ENCODE data around the gene OR2V1. TPM values are rescaled to one million over a fixed set of nuclear protein-coding genes. Genes with fewer than 3 reads are reported as not detected.
"Not testable (repeated sequence)": the region's sequence is repeated elsewhere in the genome, so short reads cannot be mapped to it uniquely, and the experiment has no call there.

OR2V1 gene
- total RNA-seq, 4 donors from 2014 or later = not detected

- intact Hi-C loops (cut with DNase I; ENCODE audit: low total_unique reads) = no loop called here
- DNase-seq = no peak
- no peak for TF ChIP-seq POLR2A (IDR thresholded peaks at IDR 0.05)
- TF ChIP-seq, protein P1, sequence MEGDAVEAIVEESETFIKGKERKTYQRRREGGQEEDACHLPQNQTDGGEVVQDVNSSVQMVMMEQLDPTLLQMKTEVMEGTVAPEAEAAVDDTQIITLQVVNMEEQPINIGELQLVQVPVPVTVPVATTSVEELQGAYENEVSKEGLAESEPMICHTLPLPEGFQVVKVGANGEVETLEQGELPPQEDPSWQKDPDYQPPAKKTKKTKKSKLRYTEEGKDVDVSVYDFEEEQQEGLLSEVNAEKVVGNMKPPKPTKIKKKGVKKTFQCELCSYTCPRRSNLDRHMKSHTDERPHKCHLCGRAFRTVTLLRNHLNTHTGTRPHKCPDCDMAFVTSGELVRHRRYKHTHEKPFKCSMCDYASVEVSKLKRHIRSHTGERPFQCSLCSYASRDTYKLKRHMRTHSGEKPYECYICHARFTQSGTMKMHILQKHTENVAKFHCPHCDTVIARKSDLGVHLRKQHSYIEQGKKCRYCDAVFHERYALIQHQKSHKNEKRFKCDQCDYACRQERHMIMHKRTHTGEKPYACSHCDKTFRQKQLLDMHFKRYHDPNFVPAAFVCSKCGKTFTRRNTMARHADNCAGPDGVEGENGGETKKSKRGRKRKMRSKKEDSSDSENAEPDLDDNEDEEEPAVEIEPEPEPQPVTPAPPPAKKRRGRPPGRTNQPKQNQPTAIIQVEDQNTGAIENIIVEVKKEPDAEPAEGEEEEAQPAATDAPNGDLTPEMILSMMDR (IDR thresholded peaks at IDR 0.05) = no peak
- Histone ChIP-seq H3K36me3 (no peaks in the 10 kb centered on the region), H3K27me3 (peaks cover 0 to 20% of the 10 kb centered on the region in 2 donors), H3K4me3 (no peak overlapping the region), H3K4me1 (no peaks in the 10 kb centered on the region), H3K9me3 (no peaks in the 10 kb centered on the region), H3K27ac (no peak overlapping the region)
Observed at GRCh38 chr5:181105391-181106025, 25.5 kb downstream of the OR2V1 start.

DNA sequence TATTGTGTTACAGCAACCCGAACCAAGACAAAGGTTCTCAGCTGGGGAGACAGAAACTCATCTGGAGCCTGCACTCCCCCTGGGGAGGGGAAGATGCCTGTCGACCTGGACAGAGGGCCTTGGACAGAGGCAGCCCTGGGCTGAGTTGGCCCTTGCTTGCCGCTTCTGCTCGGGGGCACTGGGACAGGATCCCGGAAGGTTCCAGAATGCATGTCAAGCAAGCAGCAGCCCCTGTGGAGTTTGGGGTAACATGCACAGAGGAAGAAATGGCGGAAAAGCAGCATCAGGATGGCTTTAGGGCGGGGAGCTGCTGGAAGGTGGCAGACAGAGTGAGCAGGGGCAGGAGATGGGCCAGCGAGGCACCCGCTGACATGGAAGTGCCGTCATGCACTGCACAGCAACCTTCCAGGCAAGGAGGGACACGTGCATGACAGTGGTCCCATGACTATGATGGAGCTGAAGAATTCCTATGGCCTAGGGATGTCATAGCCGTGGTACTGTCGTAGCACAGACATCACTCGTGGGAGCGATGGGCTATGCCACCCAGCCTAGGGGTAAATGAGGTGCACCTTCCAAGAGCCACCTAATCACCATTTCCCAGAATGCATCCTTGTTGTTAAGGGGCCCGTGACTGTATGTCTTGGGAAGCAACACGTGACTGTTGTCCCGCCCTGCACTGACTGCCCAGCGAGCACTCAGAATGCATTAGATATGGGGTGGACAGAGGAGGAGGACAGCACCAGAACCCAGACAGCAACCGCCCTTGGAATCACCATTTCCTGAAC lies 26.2 kb downstream of the OR2V1 start:
- H3K4me3 ChIP-seq; H3K27ac ChIP-seq; H3K36me3 ChIP-seq; DNase-seq; intact Hi-C loops (cut with DNase I; ENCODE audit: low total_unique reads); H3K4me1 ChIP-seq; H3K9me3 ChIP-seq: not testable (repeated sequence)
- H3K27me3 ChIP-seq = peaks cover 0 to 25% of the 10 kb centered on the region in 2 donors

GRCh38 chr5:181104259-181104568 lies 26.8 kb downstream of the OR2V1 start:
- intact Hi-C loops (cut with DNase I; ENCODE audit: low total_unique reads); H3K9me3 ChIP-seq; H3K27ac ChIP-seq; H3K36me3 ChIP-seq; H3K4me3 ChIP-seq; DNase-seq; H3K4me1 ChIP-seq: not testable (repeated sequence)
- H3K27me3 ChIP-seq = peaks cover 0 to 24% of the 10 kb centered on the region in 2 donors

DNA sequence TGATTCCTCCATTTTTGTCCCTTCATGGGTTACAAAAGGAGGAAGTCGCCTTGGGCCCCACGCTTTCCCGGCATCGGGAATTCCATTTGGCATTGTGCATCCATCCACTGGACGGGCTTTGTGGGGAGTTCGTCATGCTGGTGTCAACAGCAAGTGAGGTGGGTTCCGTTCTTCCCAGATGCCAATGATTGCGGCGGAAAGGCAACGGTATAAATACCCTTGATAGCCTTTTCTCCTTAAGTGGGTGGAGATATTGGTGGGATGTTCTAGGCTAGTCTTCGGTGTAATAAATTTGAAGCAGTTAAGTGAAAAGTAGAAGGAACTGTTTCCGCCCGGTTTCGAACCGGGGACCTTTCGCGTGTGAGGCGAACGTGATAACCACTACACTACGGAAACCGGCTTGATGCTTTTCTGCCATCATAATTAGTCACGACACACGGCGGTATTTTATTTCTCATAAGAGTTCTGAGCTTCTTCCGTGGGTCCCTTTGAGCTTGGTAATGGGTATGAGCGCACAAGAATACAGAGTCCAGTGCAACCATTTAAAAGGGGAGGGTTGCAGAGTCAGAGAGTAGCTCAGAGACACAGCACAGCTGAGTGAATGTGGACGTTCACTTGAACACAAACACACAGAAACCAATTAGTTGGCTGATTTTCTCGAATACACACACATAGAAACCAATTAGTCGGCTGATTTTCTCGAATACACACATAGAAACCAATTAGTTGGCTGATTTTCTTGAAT lies 28.9 kb downstream of the OR2V1 start:
- H3K4me3 ChIP-seq; H3K4me1 ChIP-seq; H3K9me3 ChIP-seq; H3K27ac ChIP-seq; H3K36me3 ChIP-seq; DNase-seq; intact Hi-C loops (cut with DNase I; ENCODE audit: low total_unique reads): not testable (repeated sequence)
- peaks cover 0 to 18% of the 10 kb centered on the region in 2 donors for H3K27me3 ChIP-seq

DNA sequence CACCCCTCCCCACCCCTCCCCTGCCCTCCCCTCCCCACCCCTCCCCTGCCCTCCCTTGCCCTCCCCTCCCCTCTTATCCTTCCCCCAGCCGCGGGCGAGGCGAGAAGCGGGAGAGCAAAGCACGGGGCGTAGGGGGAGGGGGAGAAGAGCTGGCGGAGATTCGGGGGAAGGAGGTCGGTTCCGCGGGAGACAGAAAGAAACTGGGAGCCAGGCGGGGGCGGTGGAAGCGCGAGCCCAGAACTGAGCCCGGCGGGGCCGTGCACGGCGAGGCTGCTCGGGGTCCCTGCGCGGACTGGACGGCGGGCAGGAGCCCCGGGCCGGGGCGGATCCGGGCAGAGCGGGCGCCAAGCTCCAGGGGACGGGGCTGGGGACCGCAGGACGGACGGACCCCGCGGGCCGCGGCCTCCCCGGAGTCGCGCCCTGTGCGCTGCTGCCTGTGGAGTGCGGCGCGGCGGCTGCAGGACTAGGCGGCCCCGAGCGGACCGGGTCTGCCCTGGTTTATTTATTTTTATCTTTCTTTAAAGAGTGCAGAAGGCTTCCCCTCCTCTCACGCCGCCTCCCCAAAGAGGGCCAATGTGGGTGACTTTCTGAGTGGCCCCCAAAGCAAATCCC lies 29.8 kb downstream of the OR2V1 start:
- H3K4me1 ChIP-seq; H3K9me3 ChIP-seq; DNase-seq; H3K27ac ChIP-seq; H3K4me3 ChIP-seq; H3K36me3 ChIP-seq; intact Hi-C loops (cut with DNase I; ENCODE audit: low total_unique reads): not testable (repeated sequence)
- peaks cover 0 to 14% of the 10 kb centered on the region in 2 donors for H3K27me3 ChIP-seq

DNA sequence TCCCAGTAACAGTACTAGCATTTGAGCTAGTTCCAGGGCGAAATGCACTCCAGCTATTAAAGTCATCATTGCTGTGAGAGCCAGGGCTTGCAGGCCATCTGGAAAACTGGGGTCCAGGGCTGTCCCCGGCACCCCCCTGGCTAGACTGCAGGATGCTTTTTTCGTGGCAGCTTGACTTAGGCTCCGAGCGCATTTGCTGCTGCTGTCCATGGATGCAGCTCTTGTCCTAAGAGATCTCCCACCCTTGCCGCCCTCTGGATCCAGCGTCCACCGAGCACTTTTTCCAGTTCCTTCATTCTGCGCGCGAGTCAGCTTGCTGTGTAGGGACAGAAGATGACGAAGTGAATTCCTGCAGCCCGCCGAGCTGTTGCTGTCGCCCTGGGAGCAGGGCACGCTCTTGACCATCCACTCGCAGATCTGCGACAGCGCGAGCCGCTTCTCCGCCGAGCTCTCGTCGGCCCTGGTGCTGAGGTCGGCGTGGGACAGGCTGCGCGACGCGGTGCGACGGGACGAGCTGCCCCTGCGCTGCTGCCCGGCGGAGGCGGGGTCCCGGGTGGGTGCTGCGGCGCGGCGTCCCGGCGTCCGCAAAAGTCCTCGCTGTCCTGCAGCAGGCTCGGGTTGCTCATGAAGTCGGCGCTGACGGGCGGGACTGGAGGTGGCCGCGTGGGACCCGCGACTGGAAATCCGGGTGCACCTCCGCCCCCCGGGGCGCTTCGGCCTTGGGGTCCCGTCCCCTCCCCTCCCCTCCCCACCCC lies 30.7 kb downstream of the OR2V1 start:
- H3K4me1 ChIP-seq = no peaks in the 10 kb centered on the region
- H3K4me3 ChIP-seq = no peak overlapping the region
- DNase-seq = no peak
- H3K9me3 ChIP-seq = no peaks in the 10 kb centered on the region
- TF ChIP-seq, protein P1 (IDR thresholded peaks at IDR 0.05) = no peak
- no peak for TF ChIP-seq POLR2A (IDR thresholded peaks at IDR 0.05)
- peaks cover 0 to 12% of the 10 kb centered on the region in 2 donors for H3K27me3 ChIP-seq
- H3K27ac ChIP-seq = no peak overlapping the region
- H3K36me3 ChIP-seq = no peaks in the 10 kb centered on the region
- intact Hi-C loops (cut with DNase I; ENCODE audit: low total_unique reads) = no loop called here

Data from uterus (tissue), 4 donors.